Measurements from ENCODE around the gene UBE2D2.
"Not testable (repeated sequence)": the region's sequence is repeated elsewhere in the genome, so short reads cannot be mapped to it uniquely, and the experiment has no call there.

Gene UBE2D2

GRCh38 chr5:139549162-139549894 lies 11.8 kb upstream of the UBE2D2 start:
- DNase-seq, result no peak

DNA sequence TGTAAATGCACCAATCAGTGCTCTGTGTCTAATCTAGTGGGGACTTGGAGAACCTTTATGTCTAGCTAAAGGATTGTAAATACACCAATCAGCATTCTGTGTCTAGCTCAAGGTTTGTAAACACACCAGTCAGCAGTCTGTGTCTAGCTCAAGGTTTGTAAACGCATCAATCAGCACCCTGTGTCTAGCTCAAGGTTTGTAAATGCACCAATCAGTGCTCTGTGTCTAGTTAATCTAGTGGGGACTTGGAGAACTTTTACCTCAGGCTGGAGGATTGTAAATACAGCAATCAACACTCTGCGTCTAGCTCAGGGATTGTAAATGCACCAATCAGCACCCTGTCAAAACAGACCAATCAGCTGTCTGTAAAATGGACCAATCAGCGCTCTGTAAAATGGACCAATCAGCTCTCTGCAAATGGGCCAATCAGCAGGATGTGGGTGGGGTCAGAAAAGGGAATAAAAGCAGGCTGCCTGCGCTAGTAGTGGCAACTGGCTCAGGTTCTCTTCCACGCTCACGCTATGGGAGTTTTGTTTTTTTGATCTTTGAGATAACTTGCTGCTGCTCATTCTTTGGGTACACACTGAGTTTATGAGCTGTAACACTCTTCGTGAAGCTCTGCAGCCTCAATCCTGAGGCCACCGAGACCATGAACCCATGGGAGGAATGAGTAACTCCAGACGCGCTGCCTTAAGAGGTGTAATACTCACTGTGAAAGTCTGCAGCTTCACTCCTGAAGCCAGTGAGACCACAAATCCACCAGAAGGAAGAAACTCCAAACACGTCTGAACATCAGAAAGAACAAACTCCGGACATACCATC lies 10.9 kb upstream of the UBE2D2 start:
- DNase-seq, result not testable (repeated sequence)

DNA sequence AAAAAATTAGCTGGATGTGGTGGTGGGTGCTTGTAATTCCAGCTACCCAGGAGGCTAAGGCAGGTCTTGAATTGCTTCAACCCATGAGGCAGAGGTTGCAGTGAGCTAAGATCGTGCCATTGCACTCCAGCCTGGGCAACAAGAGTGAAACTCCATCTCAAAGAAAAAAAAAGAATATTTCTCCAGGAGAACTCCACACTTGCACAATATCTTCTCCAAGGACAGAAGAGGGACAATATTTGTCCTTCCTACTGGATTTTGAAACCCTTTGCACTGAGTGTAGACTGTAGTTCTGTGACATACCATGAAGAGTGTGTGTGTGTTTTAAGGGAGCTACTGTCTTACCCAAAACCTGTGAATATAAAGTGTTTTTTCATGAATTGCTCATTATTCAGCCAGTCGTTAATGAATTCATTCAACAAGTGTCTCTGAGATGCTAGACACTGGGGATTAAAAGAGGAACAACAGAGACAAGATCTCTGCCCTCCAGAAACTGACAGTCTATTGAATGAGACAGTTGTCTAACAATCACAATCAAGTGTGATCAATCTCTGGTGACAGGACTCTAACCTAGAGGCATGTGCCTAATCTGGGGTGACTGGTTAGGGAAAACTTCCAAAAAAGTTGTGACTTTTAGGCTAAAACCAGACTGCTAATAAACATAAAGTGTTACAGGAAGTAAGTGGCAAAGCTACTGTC lies 9.8 kb upstream of the UBE2D2 start:
- DNase-seq, result no peak

GRCh38 chr5:139552893-139553575 lies 8.1 kb upstream of the UBE2D2 start:
- no peak for DNase-seq

- no peak for DNase-seq
Observed at GRCh38 chr5:139554264-139554663, 6.9 kb upstream of the UBE2D2 start.

- no peak for DNase-seq
Observed at GRCh38 chr5:139557811-139558210, 3.3 kb upstream of the UBE2D2 start.

DNA sequence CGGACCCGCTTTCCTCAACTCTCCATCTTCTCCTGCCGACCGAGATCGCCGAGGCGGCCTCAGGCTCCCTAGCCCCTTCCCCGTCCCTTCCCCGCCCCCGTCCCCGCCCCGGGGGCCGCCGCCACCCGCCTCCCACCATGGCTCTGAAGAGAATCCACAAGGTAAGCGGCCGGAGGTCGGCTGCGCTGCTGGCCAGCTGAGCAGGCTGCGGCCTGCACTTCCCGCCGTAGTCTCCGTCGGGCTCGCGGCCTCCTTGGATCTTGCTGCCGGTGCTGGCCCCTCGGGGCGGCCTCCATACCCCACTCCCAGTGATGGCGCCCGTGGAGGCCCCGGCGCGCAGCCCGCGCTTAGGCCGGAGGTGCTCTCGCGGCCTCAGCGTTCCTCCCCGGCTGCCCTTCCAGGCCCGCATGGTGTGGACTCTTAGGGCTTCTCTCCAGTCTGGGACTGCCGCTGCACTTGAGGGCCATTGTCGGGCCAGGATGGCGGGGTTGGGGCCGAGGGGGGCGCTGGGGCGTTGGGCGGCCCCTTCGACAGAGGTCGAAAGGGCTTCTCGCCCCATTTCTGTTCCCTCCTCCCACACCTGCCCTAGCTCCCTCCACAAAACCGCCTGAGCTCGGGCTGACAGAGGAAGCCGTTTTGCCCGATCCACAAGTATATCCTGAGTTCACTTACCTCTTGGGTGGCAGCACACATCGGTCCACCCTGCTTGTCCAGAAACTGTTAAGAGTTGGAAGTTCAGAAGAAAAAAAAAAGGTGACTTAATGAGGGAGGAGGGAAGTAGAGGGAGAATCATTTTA lies 714 bp downstream of the UBE2D2 start:
- peak; percentile 77 for DNase-seq

GRCh38 chr5:139562847-139563246 lies 1.7 kb downstream of the UBE2D2 start:
- no peak for DNase-seq

- peak; percentile 28 for DNase-seq
Observed at GRCh38 chr5:139565411-139566305, 4.5 kb downstream of the UBE2D2 start.

DNA sequence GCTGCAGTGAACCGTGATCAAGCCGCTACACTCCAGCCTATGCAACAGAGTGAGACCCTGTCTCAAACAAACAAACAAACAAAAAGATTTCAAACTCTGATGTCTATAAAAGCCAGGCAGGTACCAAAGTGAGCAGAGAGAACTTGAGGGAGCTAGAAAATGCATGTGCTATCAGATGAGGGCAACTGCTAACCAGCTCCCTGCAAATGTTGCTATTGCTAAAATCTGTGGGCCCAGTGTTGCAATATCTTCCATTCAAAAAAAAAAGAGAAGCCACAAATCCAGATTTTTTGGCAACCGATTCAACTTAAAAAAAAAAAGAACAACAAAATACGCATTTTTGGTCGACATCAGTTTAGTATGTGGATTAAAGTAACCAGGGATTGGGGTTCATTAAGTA lies 5.5 kb downstream of the UBE2D2 start:
- no peak for DNase-seq

- no peak for DNase-seq
Observed at GRCh38 chr5:139569270-139569955, 8.3 kb downstream of the UBE2D2 start.

DNA sequence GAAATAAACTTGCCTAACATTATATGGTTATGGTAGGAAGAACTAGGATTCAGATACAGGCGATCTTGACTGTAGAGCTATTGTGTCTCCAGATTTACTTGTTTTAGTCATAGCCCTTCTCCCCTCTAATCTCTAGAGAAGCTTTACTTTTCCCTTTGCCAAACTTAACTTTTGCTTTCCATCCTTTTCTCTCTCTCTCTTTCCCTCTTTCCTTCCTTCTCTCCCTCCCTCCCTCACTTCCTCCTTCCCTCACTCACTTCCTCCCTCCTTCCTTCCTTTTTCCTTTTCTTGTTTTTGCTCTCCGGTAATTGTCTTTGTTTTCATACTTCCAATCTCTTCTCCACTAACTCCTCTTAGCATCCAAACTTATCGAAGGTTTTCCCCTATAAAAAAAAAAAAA lies 10.4 kb downstream of the UBE2D2 start:
- no peak for DNase-seq

GRCh38 chr5:139571966-139572365 lies 10.8 kb downstream of the UBE2D2 start:
- no peak for DNase-seq

- no peak for DNase-seq
Observed at GRCh38 chr5:139574641-139575312, 13.6 kb downstream of the UBE2D2 start.

DNA sequence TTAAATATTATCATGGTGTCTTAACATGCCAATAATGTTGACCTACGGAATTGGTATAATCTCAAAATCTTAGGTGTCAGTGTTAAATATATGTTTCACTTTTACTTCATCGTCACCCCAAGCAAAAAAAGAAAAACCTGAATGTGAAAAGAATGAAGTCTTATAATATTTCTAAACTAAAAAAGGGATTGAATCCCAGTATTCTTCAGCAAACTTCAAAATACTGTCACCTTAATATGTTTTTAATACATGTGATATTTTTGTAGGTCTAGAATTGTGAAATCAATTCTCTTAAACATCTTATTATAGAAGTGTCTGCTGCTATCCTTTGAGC lies 14.1 kb downstream of the UBE2D2 start:
- DNase-seq, result no peak

GRCh38 chr5:139575751-139576150 lies 14.6 kb downstream of the UBE2D2 start:
- no peak for DNase-seq

DNA sequence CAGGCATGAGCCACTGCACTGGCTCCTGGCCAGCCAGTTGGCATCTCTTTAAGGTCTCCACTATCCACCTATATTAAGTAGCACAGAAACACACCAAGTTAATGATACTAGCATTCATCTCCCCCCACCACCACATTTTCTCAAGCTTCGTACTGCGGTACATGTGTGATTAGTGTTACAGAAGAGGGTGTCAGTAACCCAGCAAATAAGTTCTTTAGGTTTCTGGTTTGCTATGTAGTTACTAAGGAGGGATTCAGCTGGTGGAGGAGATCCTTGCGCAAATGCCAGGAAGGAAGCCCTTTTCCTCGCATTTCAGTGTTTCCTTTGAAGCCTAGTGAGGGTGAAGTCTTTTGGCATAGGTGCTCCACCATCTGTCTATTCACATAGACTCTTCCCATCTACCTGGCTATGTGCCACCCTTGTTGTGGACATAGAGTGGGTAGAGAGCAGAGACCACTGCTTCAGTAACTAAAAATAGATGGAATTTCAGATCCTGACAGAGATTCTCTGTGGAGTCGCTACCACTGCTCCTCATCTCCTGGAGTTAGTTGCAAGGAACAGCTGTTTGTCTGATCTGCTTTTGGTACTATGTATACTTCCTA lies 16.7 kb downstream of the UBE2D2 start:
- no peak for DNase-seq

- DNase-seq, result no peak
Observed at GRCh38 chr5:139578325-139578724, 17.2 kb downstream of the UBE2D2 start.

DNA sequence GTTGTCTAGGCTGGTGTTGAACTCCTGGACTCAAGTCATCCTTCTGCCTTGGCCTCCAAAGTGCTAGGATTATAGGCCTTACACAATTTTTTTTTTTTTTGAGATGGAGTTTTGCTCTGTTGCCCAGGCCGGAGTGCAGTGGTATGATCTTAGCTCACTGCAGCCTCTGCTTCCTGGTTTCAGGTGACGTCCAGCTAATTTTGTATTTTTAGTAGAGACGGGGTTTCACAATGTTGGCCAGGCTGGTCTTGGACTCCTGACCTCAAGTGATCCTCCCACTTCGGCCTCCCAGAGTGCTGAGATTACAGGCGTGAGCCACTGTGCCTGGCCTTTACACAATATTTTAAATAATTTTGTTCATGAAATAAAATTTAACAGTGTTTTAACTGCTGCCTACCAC lies 21.0 kb downstream of the UBE2D2 start:
- not testable (repeated sequence) for DNase-seq

DNA sequence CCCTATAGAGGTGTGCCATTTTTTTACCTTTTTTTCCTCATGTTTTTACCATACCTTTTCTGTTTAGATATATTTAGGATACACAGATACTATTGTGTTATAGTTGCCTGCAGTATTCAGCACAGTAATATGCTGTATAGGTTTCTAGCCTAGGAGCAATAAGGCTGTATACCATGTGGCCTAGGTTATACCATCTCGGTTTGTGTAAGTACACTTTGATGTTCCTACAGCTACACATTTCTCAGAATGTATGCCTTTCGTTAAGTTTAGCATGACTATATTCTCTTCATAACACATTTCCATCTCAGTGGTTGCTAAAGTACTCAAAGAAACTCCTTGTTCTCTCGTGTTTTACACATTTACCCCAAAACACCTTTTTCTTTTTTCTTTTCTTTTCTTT lies 23.0 kb downstream of the UBE2D2 start:
- DNase-seq, result no peak
